Amniotic epithelial cell (primary cell): ENCODE results near the gene HELZ2.

Experiments used
- DNase-seq: peaks from one replicate; pipeline ENCODE4 v3.0.0-alpha.2; 2010; ENCODE audit warnings: low read depth

The HELZ2 gene

DNA sequence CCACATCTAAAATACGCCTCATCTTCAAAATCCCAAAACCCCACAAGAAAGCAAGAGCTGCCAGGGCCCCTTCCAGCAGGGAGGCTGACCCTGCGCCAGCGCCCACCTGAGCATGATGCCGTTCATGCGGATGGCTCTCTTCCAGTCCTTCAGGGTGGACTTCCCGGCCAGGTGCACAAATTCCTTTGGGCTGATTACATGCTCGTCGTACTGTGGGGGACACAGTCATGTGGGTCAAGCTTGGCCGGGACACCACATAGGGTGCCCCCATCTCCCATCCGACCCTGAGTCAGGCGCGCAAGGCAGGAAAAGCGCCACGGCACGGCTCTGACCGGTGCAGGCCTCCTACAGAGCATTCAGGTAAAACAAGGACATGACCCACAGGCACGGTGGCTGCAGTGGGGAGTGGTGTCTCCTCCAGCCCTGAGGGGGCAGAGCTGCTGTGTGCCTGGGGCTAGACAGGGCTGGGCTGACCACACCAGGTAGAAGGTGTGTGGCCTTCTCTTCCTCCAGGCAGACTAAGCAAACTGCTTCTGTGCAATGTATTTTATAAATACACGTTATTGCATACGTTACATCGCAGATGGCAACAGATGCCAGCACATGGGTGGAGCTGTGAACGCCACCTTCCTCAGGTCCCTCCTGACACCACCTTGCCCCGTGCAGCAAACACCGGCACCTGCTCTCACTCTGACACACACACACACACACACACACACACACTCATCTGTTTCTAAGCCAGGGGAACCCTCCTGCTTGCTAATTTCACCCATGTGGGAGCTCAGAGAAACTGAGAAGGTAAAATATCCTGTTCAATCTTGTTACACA is 23.8 kb upstream of the HELZ2 start:
- no peak for DNase-seq

GRCh38 chr20:63596423-63596822 is 22.4 kb upstream of the HELZ2 start:
- no peak for DNase-seq

- no peak for DNase-seq
Measured at GRCh38 chr20:63595416-63596127, 21.5 kb upstream of the HELZ2 start.

- no peak for DNase-seq
Measured at GRCh38 chr20:63594043-63594561, 20.1 kb upstream of the HELZ2 start.

- DNase-seq: no peak
Measured at GRCh38 chr20:63592661-63593060, 18.6 kb upstream of the HELZ2 start.

DNA sequence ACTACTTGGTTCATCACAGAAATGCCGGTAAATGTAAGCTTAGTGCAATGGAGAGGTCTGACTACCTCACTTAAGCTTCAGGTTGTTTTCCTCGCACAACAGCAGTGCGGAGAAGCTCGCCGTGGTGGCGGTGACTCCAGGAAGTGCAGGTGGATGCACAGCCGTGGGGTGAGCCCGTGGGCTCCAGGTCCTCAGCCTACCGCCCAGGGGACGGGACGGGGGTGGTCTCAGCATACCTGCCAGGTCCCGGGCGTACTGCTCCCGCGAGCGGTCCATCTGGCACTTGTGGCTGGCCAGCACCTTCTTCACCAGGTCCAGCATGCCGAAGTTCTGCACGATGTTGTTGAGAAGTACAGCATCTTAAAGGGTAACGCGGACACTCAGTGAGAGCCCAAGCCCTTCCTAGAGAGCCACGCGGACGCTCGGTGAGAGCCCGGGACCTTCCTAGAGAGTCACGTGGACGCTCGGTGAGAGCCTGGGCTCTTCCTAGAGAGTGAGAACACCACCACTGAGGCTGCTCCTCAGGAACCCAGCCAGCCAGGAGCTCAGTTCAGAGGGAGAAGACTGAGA is 17.8 kb upstream of the HELZ2 start:
- no peak for DNase-seq

DNA sequence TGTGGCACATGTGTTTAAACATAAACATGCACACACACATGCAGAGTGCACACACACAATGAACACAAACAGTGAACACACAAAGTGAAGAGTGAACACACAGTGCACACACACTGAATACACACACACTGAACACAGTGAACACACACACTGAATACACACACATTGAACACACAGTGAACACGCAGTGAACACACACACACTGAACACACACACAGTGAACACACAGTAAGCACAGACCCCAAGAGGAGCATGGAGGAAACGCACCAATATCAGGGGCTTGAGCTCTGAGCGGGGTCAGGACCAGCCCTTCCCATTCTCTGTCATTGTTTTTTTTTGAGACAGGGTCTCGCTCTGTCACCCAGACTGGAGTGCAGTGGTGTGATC is 17.1 kb upstream of the HELZ2 start:
- DNase-seq: no peak

DNA sequence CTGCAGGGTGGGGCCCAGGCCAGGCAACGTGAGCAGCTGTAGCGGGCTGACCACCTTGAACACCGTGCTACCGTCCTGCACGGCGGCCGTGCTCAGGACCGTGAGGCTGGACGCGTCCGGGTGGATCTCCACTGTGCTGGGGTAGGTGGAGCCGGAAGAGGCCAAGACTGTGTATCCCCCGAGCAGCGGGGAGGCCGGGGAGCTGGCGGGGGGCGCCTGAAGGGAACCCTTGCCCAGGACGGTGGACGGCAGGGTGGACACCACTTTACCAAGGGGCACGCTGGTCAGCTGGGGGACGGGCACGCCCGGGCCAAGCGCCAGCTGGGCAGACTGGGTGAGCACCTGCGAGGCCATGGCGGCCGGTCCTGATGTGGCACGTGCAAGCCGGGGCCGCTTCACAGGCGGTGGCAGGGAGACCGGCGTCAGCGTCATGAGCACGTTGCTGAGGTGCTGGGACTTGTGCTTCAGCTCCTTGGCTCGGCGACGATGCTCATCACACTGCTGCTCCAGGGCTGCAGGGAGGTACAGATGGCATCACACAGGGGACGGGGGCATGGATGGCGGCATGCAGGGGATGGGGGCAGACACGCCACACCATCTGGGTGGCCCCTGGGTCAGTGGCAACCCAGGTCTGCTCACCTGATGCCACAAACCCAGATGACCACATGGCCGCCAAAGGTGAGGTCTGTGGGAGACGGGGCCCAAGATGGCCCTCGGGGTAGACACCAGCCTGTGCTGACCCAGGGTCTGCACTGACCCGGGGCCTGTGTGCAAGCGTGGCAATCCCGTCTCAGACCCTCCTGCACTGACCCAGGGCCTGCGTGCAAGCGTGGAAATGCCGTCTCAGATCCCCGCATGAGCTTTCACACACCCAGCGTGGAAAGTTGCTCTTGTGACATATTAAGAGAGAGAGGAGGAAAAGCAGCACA is 16.4 kb upstream of the HELZ2 start:
- DNase-seq: no peak

DNA sequence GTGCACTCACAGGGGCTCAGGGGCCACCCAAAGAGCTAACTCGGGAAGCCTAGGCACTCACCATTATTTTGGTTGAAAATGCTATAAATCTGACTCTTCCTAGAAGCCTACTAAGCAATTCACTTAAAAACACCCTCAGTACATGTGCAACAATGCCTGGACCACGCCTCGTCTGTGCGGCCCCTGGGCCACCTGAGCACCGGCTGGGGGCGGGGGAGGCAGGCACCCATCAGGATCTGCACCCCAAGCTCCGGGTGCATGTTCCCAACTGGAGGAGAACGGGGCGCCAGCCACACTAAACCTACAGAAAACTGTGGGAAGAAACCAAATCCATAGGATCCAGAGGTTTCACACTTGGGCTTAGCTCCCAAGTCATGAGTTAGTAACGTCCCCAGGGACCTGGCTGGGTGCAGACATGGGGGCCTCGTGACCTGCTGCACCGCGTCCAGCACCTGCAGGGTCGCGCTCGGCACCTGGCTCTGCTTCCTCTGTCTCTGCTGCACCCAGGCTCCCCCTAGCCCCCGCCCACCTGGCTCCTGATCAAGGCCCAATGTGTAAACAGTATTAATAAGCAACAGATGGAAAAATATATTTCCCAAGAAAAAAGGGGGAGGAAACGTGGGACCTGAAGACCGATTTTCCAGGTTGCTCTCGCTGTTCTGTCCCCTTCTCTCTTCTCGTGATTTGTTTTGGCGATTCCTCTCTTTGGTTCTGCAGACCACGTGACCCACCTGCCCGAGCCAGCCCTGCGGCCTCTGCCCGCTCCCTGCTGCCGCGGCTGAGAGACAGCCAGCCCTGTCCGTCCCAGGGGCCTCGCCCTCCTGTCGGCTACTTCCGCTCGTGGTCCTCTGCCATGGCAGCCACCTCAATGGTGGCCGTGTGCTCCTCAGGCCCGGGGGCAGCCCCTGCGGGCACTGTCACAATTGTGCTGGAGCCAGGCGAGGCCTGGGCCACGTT is 15.5 kb upstream of the HELZ2 start:
- no peak for DNase-seq

GRCh38 chr20:63588641-63589041 is 14.6 kb upstream of the HELZ2 start:
- DNase-seq: no peak

DNA sequence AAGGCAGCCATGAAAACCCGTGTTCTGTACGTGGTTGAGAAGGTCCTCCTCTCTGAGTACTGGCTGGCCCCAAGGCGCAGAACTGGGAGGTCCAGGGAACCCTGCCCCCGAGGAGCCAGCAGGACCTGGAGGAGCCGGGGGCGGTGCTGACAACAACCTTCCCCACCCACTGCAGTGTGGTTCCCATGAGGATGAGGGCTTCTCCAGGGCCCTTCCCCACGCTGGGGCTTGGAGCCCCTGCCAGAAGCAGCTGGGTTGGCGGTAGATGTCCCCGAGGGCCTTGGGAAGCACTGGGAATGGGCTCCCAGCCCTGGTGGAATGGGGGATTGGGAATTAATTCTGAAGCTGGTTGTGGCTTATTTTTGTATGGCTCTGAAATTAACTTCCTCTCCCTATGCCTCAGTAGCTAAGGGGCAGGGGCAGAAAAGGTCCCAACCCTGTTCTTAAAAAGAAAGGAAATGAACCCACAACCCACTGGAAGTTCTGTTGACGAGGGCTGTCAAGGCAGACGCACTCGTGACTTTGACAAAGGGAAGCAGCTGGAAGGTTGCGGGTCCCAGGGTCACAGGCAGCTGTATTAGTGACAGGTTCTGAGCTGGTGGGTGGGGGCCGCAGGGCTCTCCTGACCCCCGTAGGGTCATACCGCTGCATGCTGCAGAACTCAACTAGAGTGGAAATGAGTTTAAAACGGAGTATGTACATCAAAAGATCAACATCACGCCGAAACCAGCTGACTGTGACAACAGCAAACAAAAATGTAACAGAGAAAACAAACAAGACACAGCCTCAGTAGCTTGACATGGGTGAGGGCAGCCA is 13.9 kb upstream of the HELZ2 start:
- no peak for DNase-seq

GRCh38 chr20:63587256-63587655 is 13.2 kb upstream of the HELZ2 start:
- no peak for DNase-seq

DNA sequence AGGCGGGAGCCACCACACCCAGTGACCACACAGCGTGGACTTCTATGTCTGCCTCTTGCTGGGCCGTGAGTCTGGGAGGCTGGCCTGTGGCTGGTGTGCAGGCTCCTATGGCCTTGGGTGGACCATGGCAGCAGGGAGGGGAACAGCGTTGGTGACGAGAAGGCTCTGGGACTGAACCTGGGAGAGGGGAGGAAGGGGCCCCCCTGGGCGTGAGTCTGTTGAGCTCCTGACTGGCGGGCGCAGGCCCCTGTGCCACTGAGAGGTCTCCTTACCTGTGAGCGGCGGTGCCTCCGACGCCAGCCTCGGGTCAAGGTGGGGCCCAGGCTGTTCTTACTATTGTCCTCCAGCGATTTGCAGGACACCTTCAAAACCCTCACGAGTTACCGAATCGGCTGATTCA is 12.8 kb upstream of the HELZ2 start:
- no peak for DNase-seq

GRCh38 chr20:63585616-63586565 is 11.9 kb upstream of the HELZ2 start:
- DNase-seq: no peak

GRCh38 chr20:63582382-63583063 is 8.5 kb upstream of the HELZ2 start:
- no peak for DNase-seq

- DNase-seq: peak; percentile 68
Measured at GRCh38 chr20:63580796-63581461, 6.9 kb upstream of the HELZ2 start.

DNA sequence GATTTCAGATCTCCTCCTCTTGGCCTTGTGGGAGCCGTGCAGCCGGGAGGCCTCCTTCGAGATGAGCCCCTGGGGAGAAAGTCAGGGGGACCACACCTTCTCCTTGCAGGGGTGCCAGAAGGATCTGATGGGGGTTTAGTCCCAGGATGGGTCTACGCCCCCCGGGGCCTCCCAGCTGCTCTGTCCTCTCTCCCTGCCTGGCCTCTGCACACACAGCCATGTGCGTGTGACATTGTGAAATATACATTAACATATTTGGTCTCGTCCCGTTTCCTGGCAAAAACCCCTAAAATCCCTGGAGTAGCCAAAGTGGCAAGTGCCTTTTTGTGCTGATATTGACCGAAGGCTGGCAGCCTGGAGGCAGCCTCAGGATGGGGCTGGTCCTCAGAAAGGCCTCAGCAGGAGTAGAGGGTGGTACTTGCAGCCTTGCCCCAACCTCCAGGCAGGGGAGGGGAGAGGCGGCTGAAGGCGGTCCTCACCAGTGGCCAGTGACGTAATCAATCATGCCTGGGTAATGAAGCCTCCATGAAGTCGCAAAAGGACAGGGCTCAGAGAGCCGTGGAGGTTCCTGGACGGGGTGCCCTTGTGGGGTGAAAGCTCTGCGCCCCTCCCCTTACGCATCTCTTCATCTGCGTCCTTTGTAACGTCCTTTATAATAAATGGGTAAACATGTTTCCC is 5.1 kb upstream of the HELZ2 start:
- DNase-seq: no peak
